BLaER1 (cell line): ENCODE data around the gene MGAT4A.
"Not testable (repeated sequence)": the region's sequence is repeated elsewhere in the genome, so short reads cannot be mapped to it uniquely, and the experiment has no call there.

Experiments used
- H3K27ac ChIP-seq: shearing (Covaris generic); formaldehyde crosslinking; 2 replicates; pipeline ENCODE4 v1.8.1; 2022
- H3K27me3 ChIP-seq: shearing (Covaris generic); formaldehyde crosslinking; 2 replicates; pipeline ENCODE4 v1.8.1; 2022
- H3K36me3 ChIP-seq: shearing (Covaris generic); formaldehyde crosslinking; 2 replicates; pipeline ENCODE4 v1.8.1; 2022
- H3K4me1 ChIP-seq: shearing (Covaris generic); formaldehyde crosslinking; 2 replicates; pipeline ENCODE4 v1.8.1; 2022
- H3K4me2 ChIP-seq: shearing (Covaris generic); formaldehyde crosslinking; 2 replicates; pipeline ENCODE4 v1.8.1; 2022
- H3K4me3 ChIP-seq: shearing (Covaris generic); formaldehyde crosslinking; 2 replicates; pipeline ENCODE4 v1.8.1; 2022
- H3K9ac ChIP-seq: shearing (Covaris generic); formaldehyde crosslinking; 2 replicates; pipeline ENCODE4 v1.8.1; 2022
- H3K9me3 ChIP-seq: shearing (Covaris generic); formaldehyde crosslinking; 2 replicates; pipeline ENCODE4 v1.8.1; 2022
- H4K20me1 ChIP-seq: shearing (Covaris generic); formaldehyde crosslinking; 2 replicates; pipeline ENCODE4 v1.8.1; 2022
- Cebpa-rat ChIP-seq: shearing (Covaris generic); IDR thresholded peaks from 2 replicates; pipeline ENCODE4 v1.8.1; 2022

MGAT4A gene

DNA sequence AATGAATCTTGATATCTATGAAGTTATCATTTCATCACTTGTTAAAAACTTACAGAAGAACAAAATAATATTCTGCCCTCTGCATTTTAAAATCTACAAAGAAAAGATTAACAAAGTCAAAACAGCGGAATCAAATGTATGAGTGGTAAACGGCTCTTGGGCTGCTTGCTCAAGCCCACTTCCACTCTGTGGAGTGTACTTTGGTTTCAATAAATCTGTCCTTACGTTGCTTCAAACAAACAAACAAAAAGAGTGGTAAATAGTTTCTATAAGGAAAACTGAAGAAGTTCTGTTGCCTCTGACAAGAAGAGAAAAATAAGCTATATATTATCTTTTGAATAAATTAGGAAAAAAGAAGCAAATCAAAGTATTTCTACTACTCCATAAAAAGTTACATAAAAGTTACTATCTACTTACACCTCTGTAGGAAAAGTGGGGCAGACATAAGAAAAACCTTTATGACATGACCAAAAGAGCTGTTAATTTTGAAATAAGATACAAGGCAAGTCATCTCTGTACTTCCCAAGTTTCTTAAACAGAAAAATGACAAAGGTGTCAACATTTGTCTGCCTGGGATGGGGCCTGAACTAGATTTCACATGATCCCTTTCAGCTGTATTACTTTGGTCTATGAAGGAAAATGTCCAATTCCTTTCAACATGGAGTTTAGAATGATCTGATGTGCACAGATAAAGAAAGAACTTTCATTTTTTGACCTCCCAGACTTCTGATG lies 56.5 kb downstream of the MGAT4A start:
- Histone ChIP-seq H3K9me3 (peaks cover 18% of the 10 kb centered on the region), H3K27ac (no peak overlapping the region), H3K9ac (no peak overlapping the region), H3K27me3 (no peaks in the 10 kb centered on the region), H3K4me1 (no peaks in the 10 kb centered on the region), H3K36me3 (peaks cover 34% of the 10 kb centered on the region), H4K20me1 (no peaks in the 10 kb centered on the region), H3K4me2 (no peak overlapping the region), H3K4me3 (no peak overlapping the region)
- TF ChIP-seq Cebpa-rat, result no peak

DNA sequence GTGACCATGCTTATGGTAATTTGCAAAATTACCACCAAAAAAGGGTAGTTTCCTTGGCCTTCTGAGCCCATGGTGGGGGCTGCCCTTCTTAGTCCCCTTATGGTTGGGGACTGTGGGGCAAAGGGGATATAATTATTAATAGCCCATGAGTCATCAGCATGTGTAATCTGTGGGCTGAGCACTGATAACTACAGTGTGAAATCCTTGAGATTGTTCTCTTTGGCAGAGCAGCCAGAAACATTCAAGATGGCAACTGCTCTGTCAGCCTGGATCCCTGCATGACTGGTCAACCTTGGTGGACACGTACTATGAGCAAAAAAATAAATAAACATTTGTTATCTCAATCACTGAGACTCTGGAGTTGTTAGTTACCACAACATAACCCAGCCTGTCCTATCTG lies 61.3 kb downstream of the MGAT4A start:
- H3K9me3 ChIP-seq, result peaks cover 37% of the 10 kb centered on the region
- H4K20me1 ChIP-seq, result no peaks in the 10 kb centered on the region
- no peak overlapping the region for H3K27ac ChIP-seq
- H3K9ac ChIP-seq, result no peak overlapping the region
- TF ChIP-seq Cebpa-rat, result no peak
- no peak overlapping the region for H3K4me2 ChIP-seq
- no peaks in the 10 kb centered on the region for H3K4me1 ChIP-seq
- peaks cover 51% of the 10 kb centered on the region for H3K36me3 ChIP-seq
- no peak overlapping the region for H3K4me3 ChIP-seq
- H3K27me3 ChIP-seq, result no peaks in the 10 kb centered on the region

DNA sequence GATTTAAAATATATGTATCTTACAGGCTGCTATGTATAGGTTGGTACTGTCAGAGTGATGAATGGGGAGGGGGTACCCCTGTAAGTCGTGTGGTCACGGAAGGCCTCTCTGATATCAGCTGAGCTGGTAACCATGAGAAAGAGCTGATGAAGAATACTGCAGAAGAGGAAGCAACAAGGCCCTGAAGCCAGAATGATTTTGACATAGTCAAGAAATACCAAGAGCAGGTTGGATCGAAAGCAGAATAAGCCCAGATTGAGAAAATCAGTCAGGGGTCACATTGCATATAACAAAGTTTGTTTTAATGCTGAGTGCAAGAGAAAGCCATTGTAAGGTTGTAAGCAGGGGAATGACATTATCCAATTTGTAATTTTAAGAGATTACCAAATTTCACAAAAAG lies 65.3 kb downstream of the MGAT4A start:
- H3K36me3 ChIP-seq, result peaks cover 29% of the 10 kb centered on the region; the same call in 1 of the 2 replicates
- H3K9ac ChIP-seq, result no peak overlapping the region
- peaks cover 24% of the 10 kb centered on the region for H3K9me3 ChIP-seq
- no peak overlapping the region for H3K4me3 ChIP-seq
- H3K27me3 ChIP-seq, result no peaks in the 10 kb centered on the region
- H3K4me2 ChIP-seq, result no peak overlapping the region
- H4K20me1 ChIP-seq, result no peaks in the 10 kb centered on the region
- no peak for TF ChIP-seq Cebpa-rat
- H3K27ac ChIP-seq, result no peak overlapping the region
- peaks cover 9% of the 10 kb centered on the region; the same call in 1 of the 2 replicates for H3K4me1 ChIP-seq

- H3K4me1 ChIP-seq, result peaks cover 9% of the 10 kb centered on the region; the same call in 1 of the 2 replicates
- peaks cover 30% of the 10 kb centered on the region for H3K9me3 ChIP-seq
- no peaks in the 10 kb centered on the region for H4K20me1 ChIP-seq
- no peak for TF ChIP-seq Cebpa-rat
- no peak overlapping the region for H3K4me3 ChIP-seq
- no peak overlapping the region for H3K4me2 ChIP-seq
- H3K9ac ChIP-seq, result no peak overlapping the region
- H3K27ac ChIP-seq, result no peak overlapping the region
- peaks cover 22% of the 10 kb centered on the region; the same call in 1 of the 2 replicates for H3K36me3 ChIP-seq
- H3K27me3 ChIP-seq, result no peaks in the 10 kb centered on the region
These were observed 66.6 kb downstream of the MGAT4A start for GRCh38 chr2:98664323-98664722.

- Histone ChIP-seq H3K4me2 (no peak overlapping the region), H3K9ac (no peak overlapping the region), H3K36me3 (peaks cover 15% of the 10 kb centered on the region; the same call in 1 of the 2 replicates), H3K27me3 (no peaks in the 10 kb centered on the region), H4K20me1 (no peaks in the 10 kb centered on the region), H3K4me1 (peaks cover 9% of the 10 kb centered on the region; the same call in 1 of the 2 replicates), H3K9me3 (peaks cover 25% of the 10 kb centered on the region), H3K4me3 (no peak overlapping the region), H3K27ac (no peak overlapping the region)
- no peak for TF ChIP-seq Cebpa-rat
These were observed 67.3 kb downstream of the MGAT4A start for GRCh38 chr2:98663511-98664090.

GRCh38 chr2:98659491-98659840 lies 71.5 kb downstream of the MGAT4A start:
- H4K20me1 ChIP-seq, H3K9ac ChIP-seq, H3K27me3 ChIP-seq, H3K4me2 ChIP-seq, H3K27ac ChIP-seq, H3K36me3 ChIP-seq, H3K9me3 ChIP-seq, H3K4me3 ChIP-seq: not testable (repeated sequence)
- H3K4me1 ChIP-seq, result peaks cover 19% of the 10 kb centered on the region

GRCh38 chr2:98658816-98659490 lies 72.0 kb downstream of the MGAT4A start:
- no peaks in the 10 kb centered on the region for H4K20me1 ChIP-seq

GRCh38 chr2:98656800-98657199 lies 74.1 kb downstream of the MGAT4A start:
- H3K27me3 ChIP-seq, result no peaks in the 10 kb centered on the region
- H3K9me3 ChIP-seq, result 0 out of 2 replicates have a peak, but pooled peaks cover 7% of the 10 kb centered on the region
- TF ChIP-seq Cebpa-rat, result no peak
- H3K4me2 ChIP-seq, result no peak overlapping the region
- H4K20me1 ChIP-seq, result no peaks in the 10 kb centered on the region
- H3K4me1 ChIP-seq, result peaks cover 23% of the 10 kb centered on the region
- no peaks in the 10 kb centered on the region for H3K36me3 ChIP-seq
- no peak overlapping the region for H3K9ac ChIP-seq
- no peak overlapping the region for H3K4me3 ChIP-seq
- H3K27ac ChIP-seq, result no peak overlapping the region

More at GRCh38 chr2:98658816-98659490, 72.0 kb downstream of the MGAT4A start:
- Histone ChIP-seq H3K4me1 (peaks cover 23% of the 10 kb centered on the region), H3K27me3 (no peaks in the 10 kb centered on the region), H3K27ac (no peak overlapping the region), H3K9me3 (0 out of 2 replicates have a peak, but pooled peaks cover 7% of the 10 kb centered on the region), H3K9ac (no peak overlapping the region), H3K4me2 (no peak overlapping the region), H3K4me3 (no peak overlapping the region), H3K36me3 (no peaks in the 10 kb centered on the region)
- TF ChIP-seq Cebpa-rat, result no peak

DNA sequence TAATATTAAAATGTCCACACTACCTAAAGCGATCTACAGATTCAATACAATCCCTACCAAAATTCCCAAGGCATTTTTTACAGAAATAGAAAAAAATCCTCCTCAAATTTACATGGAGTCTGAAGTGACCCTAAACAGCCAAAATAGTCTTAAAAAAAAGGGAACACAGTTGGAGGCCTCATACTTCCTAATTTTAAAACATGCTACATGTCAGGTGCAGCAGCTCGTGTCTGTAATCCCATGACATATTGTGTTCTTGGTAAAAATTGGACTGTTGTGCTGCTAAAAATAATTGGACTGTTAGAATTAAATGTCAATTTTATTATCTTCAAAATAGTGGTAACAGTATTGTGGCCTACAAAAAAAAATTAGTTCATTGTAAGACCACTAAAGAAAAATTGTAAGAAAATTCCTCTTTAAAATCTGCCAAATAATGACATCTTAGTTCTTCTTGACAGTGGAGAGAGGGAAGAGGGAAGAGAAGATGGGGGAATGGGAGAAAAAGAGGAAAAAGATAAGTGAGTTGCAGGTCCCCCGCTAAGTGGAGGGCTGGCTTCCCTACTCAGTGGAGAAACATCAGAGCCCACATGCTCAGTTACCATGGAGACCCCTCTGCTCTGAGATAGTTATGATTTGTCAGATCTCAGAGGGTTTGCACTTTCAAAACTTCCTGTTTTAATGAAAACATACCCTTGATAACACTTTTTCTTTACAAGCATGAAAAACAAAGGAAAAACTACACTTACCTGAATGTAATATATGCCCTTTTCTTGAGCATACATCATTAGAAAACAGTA lies 76.0 kb downstream of the MGAT4A start:
- no peak overlapping the region for H3K9ac ChIP-seq
- no peak for TF ChIP-seq Cebpa-rat
- H3K9me3 ChIP-seq, result no peaks in the 10 kb centered on the region
- peak overlapping the region; percentile 7 for H3K4me2 ChIP-seq
- H3K4me1 ChIP-seq, result peaks cover 14% of the 10 kb centered on the region
- no peaks in the 10 kb centered on the region for H4K20me1 ChIP-seq
- H3K27ac ChIP-seq, result no peak overlapping the region
- no peaks in the 10 kb centered on the region for H3K36me3 ChIP-seq
- H3K27me3 ChIP-seq, result no peaks in the 10 kb centered on the region
- H3K4me3 ChIP-seq, result no peak overlapping the region
